WTC11 (cell line): ENCODE data around the gene ZFYVE28.

Experiments
- AFF4 ChIP-seq: sonication (generic); formaldehyde crosslinking; IDR thresholded peaks from 2 replicates; pipeline ENCODE4 v1.8.1; 2023; ENCODE audit warnings: mild to moderate bottlenecking, missing genetic modification reagents, borderline replicate concordance
- ATF1 ChIP-seq: sonication (generic); formaldehyde crosslinking; IDR thresholded peaks from 2 replicates; pipeline ENCODE4 v1.8.1; 2023; ENCODE audit warnings: mild to moderate bottlenecking, moderate library complexity, missing genetic modification reagents
- ATF2 ChIP-seq: sonication (generic); formaldehyde crosslinking; IDR thresholded peaks from 2 replicates; pipeline ENCODE4 v1.8.1; 2022; ENCODE audit warnings: low read depth, missing genetic modification reagents, borderline replicate concordance
- CREB1 ChIP-seq: sonication (generic); formaldehyde crosslinking; IDR thresholded peaks from 2 replicates; pipeline ENCODE4 v1.8.0; 2023; ENCODE audit warnings: mild to moderate bottlenecking, missing genetic modification reagents
- CTCF ChIP-seq: fragments of 200-600 bp; IDR thresholded peaks from 2 replicates; pipeline ENCODE4 v1.8.0; 2022; ENCODE audit warnings: antibody characterized with exemption
- ESRRA ChIP-seq: sonication (generic); formaldehyde crosslinking; IDR thresholded peaks from 2 replicates; pipeline ENCODE4 v1.8.1; 2022; ENCODE audit warnings: mild to moderate bottlenecking, missing genetic modification reagents, borderline replicate concordance
- IRF2 ChIP-seq: sonication (generic); formaldehyde crosslinking; IDR thresholded peaks from 2 replicates; pipeline ENCODE4 v1.8.0; 2022; ENCODE audit warnings: low read depth, missing genetic modification reagents, borderline replicate concordance
- NR1H2 ChIP-seq: sonication (generic); formaldehyde crosslinking; IDR thresholded peaks from 2 replicates; pipeline ENCODE4 v1.9.0; 2021; ENCODE audit warnings: mild to moderate bottlenecking, moderate library complexity, missing genetic modification reagents
- PREB ChIP-seq: sonication (generic); formaldehyde crosslinking; IDR thresholded peaks from 2 replicates; pipeline ENCODE4 v1.8.1; 2022; ENCODE audit warnings: mild to moderate bottlenecking, missing genetic modification reagents, moderate library complexity, borderline replicate concordance
- ZNF121 ChIP-seq: sonication (generic); formaldehyde crosslinking; IDR thresholded peaks from 2 replicates; pipeline ENCODE4 v1.8.0; 2023; ENCODE audit warnings: missing genetic modification reagents
- TF ChIP-seq, protein P1 (sequence below): sonication (generic); formaldehyde crosslinking; IDR thresholded peaks from 2 replicates; pipeline ENCODE4 v1.8.0; 2022; ENCODE audit warnings: mild to moderate bottlenecking, missing genetic modification reagents

DNA sequence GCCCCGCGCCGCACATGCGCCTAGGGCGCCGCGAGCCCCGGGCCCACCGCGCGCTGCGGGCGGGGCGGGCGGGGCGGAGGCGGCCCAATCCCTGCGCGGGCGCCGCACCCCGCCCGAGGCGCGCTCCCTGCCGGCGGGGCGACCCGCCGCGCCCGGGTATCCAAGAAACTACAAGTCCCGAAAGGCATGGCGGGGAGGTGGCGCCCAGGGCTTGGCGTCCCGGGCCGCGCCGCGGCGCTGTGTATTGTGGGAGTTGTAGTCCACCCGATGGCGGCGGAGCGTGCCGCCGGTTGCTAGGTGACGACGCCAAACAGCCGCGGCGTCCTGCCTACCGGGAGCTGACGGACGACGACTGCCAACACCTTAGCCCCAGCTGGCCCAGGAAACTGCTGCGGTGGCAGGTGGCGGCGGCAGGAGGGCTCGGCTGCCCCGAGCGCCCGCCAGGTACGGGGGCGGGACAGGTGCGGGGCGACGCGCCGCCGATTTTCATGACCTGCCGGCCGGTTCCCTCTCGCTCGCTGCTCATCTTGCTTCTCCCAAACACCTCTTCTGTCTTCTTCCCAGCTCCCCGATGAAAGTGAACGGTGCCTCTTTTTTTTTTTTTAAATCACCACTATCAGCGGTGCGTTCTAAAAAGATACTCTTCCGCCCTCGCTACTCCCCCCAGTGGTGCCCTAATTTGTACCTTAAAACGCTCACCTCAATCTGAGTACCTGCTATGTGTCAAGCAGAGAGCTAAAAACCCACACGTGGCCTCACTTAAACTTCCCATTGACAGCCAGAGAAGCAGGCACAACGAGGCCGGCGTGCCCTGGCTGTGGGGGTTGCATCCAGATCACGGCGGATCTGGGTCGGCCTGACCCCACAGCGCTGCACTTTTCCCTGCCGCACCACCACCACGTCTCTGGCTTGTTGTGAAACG, 466 bp upstream of the ZFYVE28 start, which contains the start of gene CFAP99:
- no peak for TF ChIP-seq ATF1 (CRISPR knock-in tag)
- no peak for TF ChIP-seq CTCF
- TF ChIP-seq ATF2 (CRISPR knock-in tag), result no peak
- TF ChIP-seq IRF2 (CRISPR knock-in tag), result no peak
- no peak for TF ChIP-seq AFF4
- no peak for TF ChIP-seq CREB1
- TF ChIP-seq, protein P1, sequence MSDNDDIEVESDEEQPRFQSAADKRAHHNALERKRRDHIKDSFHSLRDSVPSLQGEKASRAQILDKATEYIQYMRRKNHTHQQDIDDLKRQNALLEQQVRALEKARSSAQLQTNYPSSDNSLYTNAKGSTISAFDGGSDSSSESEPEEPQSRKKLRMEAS (CRISPR knock-in tag), result peak; percentile 76
- TF ChIP-seq ZNF121, result no peak
- no peak for TF ChIP-seq NR1H2 (CRISPR knock-in tag)
- TF ChIP-seq ESRRA (CRISPR knock-in tag), result no peak
- no peak for TF ChIP-seq PREB (CRISPR knock-in tag)
